ENCODE measurements around the gene WSCD2. TPM values are rescaled to one million over a fixed set of nuclear protein-coding genes. Genes with fewer than 3 reads are reported as not detected.
A peak's percentile ranks its signal among the peaks of the same experiment; 100 is the strongest.

The WSCD2 gene
- total RNA-seq, 2 experiments from 2014 or later, result not detected

DNA sequence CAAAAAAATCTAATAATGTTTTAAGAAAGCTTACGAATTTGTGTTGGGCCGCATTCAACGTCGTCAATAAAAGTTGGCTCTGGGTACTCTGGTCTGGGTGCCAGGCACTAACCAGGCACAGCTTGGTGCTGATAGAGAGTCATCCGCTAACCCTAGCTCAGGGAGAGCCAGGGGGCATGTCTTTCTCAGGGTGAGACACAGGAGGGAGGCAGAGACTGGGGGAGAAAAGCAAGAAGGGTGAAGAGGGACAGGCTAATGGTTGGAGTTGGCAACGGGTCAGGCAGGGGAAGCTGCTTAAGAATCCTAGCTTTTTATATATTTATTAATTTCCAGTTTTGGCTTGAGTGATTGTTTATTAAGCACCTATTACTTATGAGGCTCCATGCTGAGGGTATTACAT lies 105.1 kb downstream of the WSCD2 start:
- H3K9me3 Mint-ChIP-seq, result no peaks in the 10 kb centered on the region
- DNase-seq, result peak in 3 of 14 experiments; percentile 7 to 42 (median 18)
- Histone ChIP-seq H3K27ac (ENCODE audit: low read depth in 1 of 2, low read length in 2 of 2) (no peak overlapping the region), H3K9me3 (ENCODE audit: control insufficient read depth in 1 of 2, insufficient read depth in 1 of 2, low read length in 2 of 2) (no peaks in the 10 kb centered on the region), H3K4me1 (ENCODE audit: insufficient read depth, low read length) (no peaks in the 10 kb centered on the region), H3K36me3 (ENCODE audit: insufficient read depth, low read length) (no peaks in the 10 kb centered on the region), H3K4me3 (ENCODE audit: low read length) (no peak overlapping the region), H3K27me3 (ENCODE audit: control insufficient read depth in 1 of 2, insufficient read depth in 2 of 2, low read length in 2 of 2) (peaks cover 5 to 6% of the 10 kb centered on the region in 2 experiments)
- ATAC-seq (ENCODE audit: poor library complexity), result no peak
- H3K27ac Mint-ChIP-seq, result no peak overlapping the region
- TF ChIP-seq, protein P1, sequence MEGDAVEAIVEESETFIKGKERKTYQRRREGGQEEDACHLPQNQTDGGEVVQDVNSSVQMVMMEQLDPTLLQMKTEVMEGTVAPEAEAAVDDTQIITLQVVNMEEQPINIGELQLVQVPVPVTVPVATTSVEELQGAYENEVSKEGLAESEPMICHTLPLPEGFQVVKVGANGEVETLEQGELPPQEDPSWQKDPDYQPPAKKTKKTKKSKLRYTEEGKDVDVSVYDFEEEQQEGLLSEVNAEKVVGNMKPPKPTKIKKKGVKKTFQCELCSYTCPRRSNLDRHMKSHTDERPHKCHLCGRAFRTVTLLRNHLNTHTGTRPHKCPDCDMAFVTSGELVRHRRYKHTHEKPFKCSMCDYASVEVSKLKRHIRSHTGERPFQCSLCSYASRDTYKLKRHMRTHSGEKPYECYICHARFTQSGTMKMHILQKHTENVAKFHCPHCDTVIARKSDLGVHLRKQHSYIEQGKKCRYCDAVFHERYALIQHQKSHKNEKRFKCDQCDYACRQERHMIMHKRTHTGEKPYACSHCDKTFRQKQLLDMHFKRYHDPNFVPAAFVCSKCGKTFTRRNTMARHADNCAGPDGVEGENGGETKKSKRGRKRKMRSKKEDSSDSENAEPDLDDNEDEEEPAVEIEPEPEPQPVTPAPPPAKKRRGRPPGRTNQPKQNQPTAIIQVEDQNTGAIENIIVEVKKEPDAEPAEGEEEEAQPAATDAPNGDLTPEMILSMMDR (IDR thresholded peaks at IDR 0.05), result no peak
- H3K36me3 Mint-ChIP-seq (ENCODE audit: low read depth), result no peaks in the 10 kb centered on the region
- ChIA-PET CTCF (no interaction called here), POLR2A (no interaction called here)
- peaks cover 56% of the 10 kb centered on the region for H3K27me3 Mint-ChIP-seq
- intact Hi-C loops (cut with DNase I, micrococcal nuclease), result no loop called here
- H3K4me1 Mint-ChIP-seq (ENCODE audit: low read depth), result no peaks in the 10 kb centered on the region
- no peak overlapping the region for H3K4me3 Mint-ChIP-seq

DNA sequence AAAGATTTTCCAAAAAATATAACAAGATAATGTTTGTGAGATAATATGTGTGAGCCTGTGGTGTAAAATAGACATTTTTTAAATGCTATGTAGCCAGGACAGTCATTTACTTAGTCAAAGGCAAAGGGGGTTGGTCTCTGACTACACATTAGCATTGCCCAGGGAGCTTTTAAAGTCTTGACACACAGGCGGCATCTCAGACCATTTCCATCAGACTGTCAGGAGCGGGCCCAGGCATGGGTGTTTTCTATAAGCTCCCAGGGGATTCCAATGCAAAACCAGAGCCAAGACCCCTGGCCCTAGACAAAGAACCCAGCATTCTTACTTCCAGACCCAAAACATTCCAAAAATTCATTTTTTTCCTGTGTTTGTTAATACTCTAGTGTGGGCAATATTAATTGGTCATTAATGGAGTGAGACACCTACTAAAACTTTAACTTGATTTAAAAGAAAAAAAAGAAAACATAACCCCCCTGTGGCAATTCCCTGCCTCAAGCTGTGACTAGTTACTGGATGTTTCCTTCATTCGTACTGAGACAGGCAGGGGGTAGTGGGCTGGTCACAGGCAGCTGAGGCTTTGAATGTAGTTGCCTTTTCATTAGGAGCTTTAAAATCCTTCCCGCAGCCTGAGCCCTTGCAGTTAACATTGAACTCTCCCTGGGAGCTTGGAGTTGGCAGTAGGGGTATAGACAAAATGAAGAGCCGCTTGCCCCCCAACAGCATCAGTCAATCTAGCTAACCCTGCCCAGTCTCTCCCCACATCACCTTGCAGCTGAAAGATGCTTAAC lies 106.3 kb downstream of the WSCD2 start:
- Mint-ChIP-seq H3K27me3 (peaks cover 61% of the 10 kb centered on the region), H3K36me3 (ENCODE audit: low read depth) (no peaks in the 10 kb centered on the region), H3K27ac (no peak overlapping the region), H3K4me3 (no peak overlapping the region), H3K4me1 (ENCODE audit: low read depth) (no peaks in the 10 kb centered on the region), H3K9me3 (no peaks in the 10 kb centered on the region)
- Histone ChIP-seq H3K4me3 (ENCODE audit: low read length) (no peak overlapping the region), H3K36me3 (ENCODE audit: insufficient read depth, low read length) (no peaks in the 10 kb centered on the region), H3K27me3 (ENCODE audit: control insufficient read depth in 1 of 2, insufficient read depth in 2 of 2, low read length in 2 of 2) (peaks cover 5 to 6% of the 10 kb centered on the region in 2 experiments), H3K4me1 (ENCODE audit: insufficient read depth, low read length) (no peaks in the 10 kb centered on the region), H3K27ac (ENCODE audit: low read depth in 1 of 2, low read length in 2 of 2) (no peak overlapping the region), H3K9me3 (ENCODE audit: control insufficient read depth in 1 of 2, insufficient read depth in 1 of 2, low read length in 2 of 2) (no peaks in the 10 kb centered on the region)
- DNase-seq, result no peak
- intact Hi-C loops (cut with DNase I, micrococcal nuclease), result no loop called here
- CTCF ChIA-PET, result no interaction called here
- ATAC-seq (ENCODE audit: poor library complexity), result no peak
- TF ChIP-seq, protein P1 (IDR thresholded peaks at IDR 0.05), result no peak
- POLR2A ChIA-PET, result no interaction called here

DNA sequence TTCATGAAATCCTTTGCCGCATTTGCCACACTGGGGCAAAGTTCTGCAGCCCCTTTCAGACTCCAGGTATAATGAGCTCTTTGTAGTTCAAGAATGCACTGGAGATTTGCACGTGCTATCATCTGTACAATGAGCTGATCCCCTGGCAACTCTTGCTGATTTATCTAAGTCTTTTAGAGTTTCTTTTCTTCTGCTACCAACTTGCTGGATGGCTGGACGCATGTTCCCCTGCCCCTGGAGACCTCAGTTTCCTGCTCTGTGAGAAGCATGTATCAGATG lies 106.8 kb downstream of the WSCD2 start:
- H3K36me3 ChIP-seq (ENCODE audit: insufficient read depth, low read length), result no peaks in the 10 kb centered on the region
- H3K9me3 ChIP-seq (ENCODE audit: control insufficient read depth in 1 of 2, insufficient read depth in 1 of 2, low read length in 2 of 2), result no peaks in the 10 kb centered on the region
- TF ChIP-seq, protein P1 (IDR thresholded peaks at IDR 0.05), result no peak
- intact Hi-C loops (cut with DNase I, micrococcal nuclease), result no loop called here
- peaks cover 5 to 6% of the 10 kb centered on the region in 2 experiments for H3K27me3 ChIP-seq (ENCODE audit: control insufficient read depth in 1 of 2, insufficient read depth in 2 of 2, low read length in 2 of 2)
- Mint-ChIP-seq H3K9me3 (no peaks in the 10 kb centered on the region), H3K4me1 (ENCODE audit: low read depth) (no peaks in the 10 kb centered on the region), H3K36me3 (ENCODE audit: low read depth) (no peaks in the 10 kb centered on the region), H3K4me3 (no peak overlapping the region), H3K27me3 (peaks cover 56% of the 10 kb centered on the region), H3K27ac (no peak overlapping the region)
- ChIA-PET CTCF (no interaction called here), POLR2A (no interaction called here)
- DNase-seq (no peak), ATAC-seq (ENCODE audit: poor library complexity) (no peak)
- no peaks in the 10 kb centered on the region for H3K4me1 ChIP-seq (ENCODE audit: insufficient read depth, low read length)
- no peak overlapping the region for H3K27ac ChIP-seq (ENCODE audit: low read depth in 1 of 2, low read length in 2 of 2)
- H3K4me3 ChIP-seq (ENCODE audit: low read length), result no peak overlapping the region

Data from CD4-positive, alpha-beta T cell (primary cell).